ENCODE measurements around the gene TMEM163.

Gene TMEM163

GRCh38 chr2:134470561-134471168 lies 248.1 kb downstream of the TMEM163 start:
- no peak overlapping the region for H3K4me3 ChIP-seq (ENCODE audit: low read length)
- no peaks in the 10 kb centered on the region for H3K4me1 ChIP-seq (ENCODE audit: insufficient read depth, low read length)
- WGBS, result 97% methylated on average over 8 of the region's 8 CpGs
- H3K9ac ChIP-seq (ENCODE audit: low read depth, low read length), result no peak overlapping the region
- H3K9me3 ChIP-seq (ENCODE audit: insufficient read depth, low read depth, low read length), result no peaks in the 10 kb centered on the region
- H3K27ac ChIP-seq (ENCODE audit: low read depth, low read length), result no peak overlapping the region
- H3K36me3 ChIP-seq (ENCODE audit: insufficient read depth, low read length), result no peaks in the 10 kb centered on the region
- no peaks in the 10 kb centered on the region for H3K27me3 ChIP-seq (ENCODE audit: insufficient read depth, low read length)

GRCh38 chr2:134469516-134470115 lies 249.2 kb downstream of the TMEM163 start:
- Histone ChIP-seq H3K36me3 (ENCODE audit: insufficient read depth, low read length) (no peaks in the 10 kb centered on the region), H3K4me1 (ENCODE audit: insufficient read depth, low read length) (no peaks in the 10 kb centered on the region), H3K9me3 (ENCODE audit: insufficient read depth, low read depth, low read length) (no peaks in the 10 kb centered on the region), H3K27ac (ENCODE audit: low read depth, low read length) (no peak overlapping the region), H3K9ac (ENCODE audit: low read depth, low read length) (no peak overlapping the region), H3K4me3 (ENCODE audit: low read length) (no peak overlapping the region), H3K27me3 (ENCODE audit: insufficient read depth, low read length) (no peaks in the 10 kb centered on the region)
- 89% methylated on average over 25 of the region's 25 CpGs for WGBS

GRCh38 chr2:134468776-134469175 lies 250.0 kb downstream of the TMEM163 start:
- H3K27me3 ChIP-seq (ENCODE audit: insufficient read depth, low read length), result no peaks in the 10 kb centered on the region
- H3K9me3 ChIP-seq (ENCODE audit: insufficient read depth, low read depth, low read length), result no peaks in the 10 kb centered on the region
- no peak overlapping the region for H3K4me3 ChIP-seq (ENCODE audit: low read length)
- H3K9ac ChIP-seq (ENCODE audit: low read depth, low read length), result no peak overlapping the region
- 95% methylated on average over 12 of the region's 12 CpGs for WGBS
- H3K27ac ChIP-seq (ENCODE audit: low read depth, low read length), result no peak overlapping the region
- H3K36me3 ChIP-seq (ENCODE audit: insufficient read depth, low read length), result no peaks in the 10 kb centered on the region
- H3K4me1 ChIP-seq (ENCODE audit: insufficient read depth, low read length), result no peaks in the 10 kb centered on the region

GRCh38 chr2:134468164-134468563 lies 250.6 kb downstream of the TMEM163 start:
- Histone ChIP-seq H3K4me1 (ENCODE audit: insufficient read depth, low read length) (no peaks in the 10 kb centered on the region), H3K9ac (ENCODE audit: low read depth, low read length) (no peak overlapping the region)
- WGBS, result 89% methylated on average over 2 of the region's 2 CpGs

GRCh38 chr2:134466141-134466540 lies 252.7 kb downstream of the TMEM163 start:
- Histone ChIP-seq H3K4me1 (ENCODE audit: insufficient read depth, low read length) (no peaks in the 10 kb centered on the region), H3K36me3 (ENCODE audit: insufficient read depth, low read length) (no peaks in the 10 kb centered on the region), H3K4me3 (ENCODE audit: low read length) (no peak overlapping the region), H3K9me3 (ENCODE audit: insufficient read depth, low read depth, low read length) (no peaks in the 10 kb centered on the region), H3K9ac (ENCODE audit: low read depth, low read length) (no peak overlapping the region), H3K27ac (ENCODE audit: low read depth, low read length) (no peak overlapping the region), H3K27me3 (ENCODE audit: insufficient read depth, low read length) (no peaks in the 10 kb centered on the region)
- 79% methylated on average over 3 of the region's 3 CpGs for WGBS

More at GRCh38 chr2:134468164-134468563, 250.6 kb downstream of the TMEM163 start:
- no peak overlapping the region for H3K27ac ChIP-seq (ENCODE audit: low read depth, low read length)
- no peak overlapping the region for H3K4me3 ChIP-seq (ENCODE audit: low read length)
- no peaks in the 10 kb centered on the region for H3K9me3 ChIP-seq (ENCODE audit: insufficient read depth, low read depth, low read length)
- no peaks in the 10 kb centered on the region for H3K36me3 ChIP-seq (ENCODE audit: insufficient read depth, low read length)
- no peaks in the 10 kb centered on the region for H3K27me3 ChIP-seq (ENCODE audit: insufficient read depth, low read length)

GRCh38 chr2:134465228-134466105 lies 253.3 kb downstream of the TMEM163 start:
- Histone ChIP-seq H3K4me3 (ENCODE audit: low read length) (no peak overlapping the region), H3K27ac (ENCODE audit: low read depth, low read length) (no peak overlapping the region), H3K36me3 (ENCODE audit: insufficient read depth, low read length) (no peaks in the 10 kb centered on the region), H3K27me3 (ENCODE audit: insufficient read depth, low read length) (no peaks in the 10 kb centered on the region), H3K9me3 (ENCODE audit: insufficient read depth, low read depth, low read length) (no peaks in the 10 kb centered on the region), H3K9ac (ENCODE audit: low read depth, low read length) (no peak overlapping the region), H3K4me1 (ENCODE audit: insufficient read depth, low read length) (no peaks in the 10 kb centered on the region)
- whole genome bisulfite sequencing, result 89% methylated on average over 5 of the region's 6 CpGs

- no peaks in the 10 kb centered on the region for H3K4me1 ChIP-seq (ENCODE audit: insufficient read depth, low read length)
- no peak overlapping the region for H3K4me3 ChIP-seq (ENCODE audit: low read length)
- H3K27me3 ChIP-seq (ENCODE audit: insufficient read depth, low read length), result no peaks in the 10 kb centered on the region
- no peaks in the 10 kb centered on the region for H3K36me3 ChIP-seq (ENCODE audit: insufficient read depth, low read length)
- no peaks in the 10 kb centered on the region for H3K9me3 ChIP-seq (ENCODE audit: insufficient read depth, low read depth, low read length)
- no peak overlapping the region for H3K27ac ChIP-seq (ENCODE audit: low read depth, low read length)
- WGBS, result 92% methylated on average over 7 of the region's 7 CpGs
- H3K9ac ChIP-seq (ENCODE audit: low read depth, low read length), result no peak overlapping the region
Observed at GRCh38 chr2:134463699-134464022, 255.1 kb downstream of the TMEM163 start.

- WGBS, result 96% methylated on average over 11 of the region's 11 CpGs
- no peak overlapping the region for H3K9ac ChIP-seq (ENCODE audit: low read depth, low read length)
- no peak overlapping the region for H3K4me3 ChIP-seq (ENCODE audit: low read length)
- H3K36me3 ChIP-seq (ENCODE audit: insufficient read depth, low read length), result no peaks in the 10 kb centered on the region
- H3K9me3 ChIP-seq (ENCODE audit: insufficient read depth, low read depth, low read length), result no peaks in the 10 kb centered on the region
- no peaks in the 10 kb centered on the region for H3K4me1 ChIP-seq (ENCODE audit: insufficient read depth, low read length)
- H3K27ac ChIP-seq (ENCODE audit: low read depth, low read length), result no peak overlapping the region
- no peaks in the 10 kb centered on the region for H3K27me3 ChIP-seq (ENCODE audit: insufficient read depth, low read length)
Observed at GRCh38 chr2:134462791-134463698, 255.8 kb downstream of the TMEM163 start.

GRCh38 chr2:134462275-134462674 lies 256.5 kb downstream of the TMEM163 start:
- Histone ChIP-seq H3K9me3 (ENCODE audit: insufficient read depth, low read depth, low read length) (no peaks in the 10 kb centered on the region), H3K4me3 (ENCODE audit: low read length) (no peak overlapping the region), H3K9ac (ENCODE audit: low read depth, low read length) (no peak overlapping the region), H3K36me3 (ENCODE audit: insufficient read depth, low read length) (no peaks in the 10 kb centered on the region), H3K4me1 (ENCODE audit: insufficient read depth, low read length) (no peaks in the 10 kb centered on the region), H3K27me3 (ENCODE audit: insufficient read depth, low read length) (no peaks in the 10 kb centered on the region), H3K27ac (ENCODE audit: low read depth, low read length) (no peak overlapping the region)
- WGBS, result 91% methylated on average over 6 of the region's 6 CpGs

- Histone ChIP-seq H3K9me3 (ENCODE audit: insufficient read depth, low read depth, low read length) (no peaks in the 10 kb centered on the region), H3K36me3 (ENCODE audit: insufficient read depth, low read length) (no peaks in the 10 kb centered on the region), H3K4me1 (ENCODE audit: insufficient read depth, low read length) (no peaks in the 10 kb centered on the region), H3K4me3 (ENCODE audit: low read length) (no peak overlapping the region), H3K27ac (ENCODE audit: low read depth, low read length) (no peak overlapping the region), H3K9ac (ENCODE audit: low read depth, low read length) (no peak overlapping the region), H3K27me3 (ENCODE audit: insufficient read depth, low read length) (no peaks in the 10 kb centered on the region)
- WGBS, result 89% methylated on average over 6 of the region's 6 CpGs
Observed at GRCh38 chr2:134461511-134461910, 257.3 kb downstream of the TMEM163 start.

All from HUES64 (cell line).